Calu3 (cell line): ENCODE measurements around the gene ARMS2. TPM values are rescaled to one million over a fixed set of nuclear protein-coding genes. Genes with fewer than 3 reads are reported as not detected.

Experiments used
- BruUV-seq: library from RNA; stranded (reverse); fragments of 400-500 nt; replicated peaks from 2 replicates; lab custom pipeline; 2021; lab: Mats Ljungman, UMichigan
- CTCF ChIA-PET: fragments of 300-600 bp; sonication (Branson Sonifier 250); formaldehyde crosslinking; loops from one replicate; lab custom pipeline; 2022; ENCODE audit warnings: antibody characterized with exemption; lab: Charles Lee
- DNase-seq: peaks from one replicate; pipeline ENCODE4 v3.0.0; 2022
- H3K27ac Mint-ChIP-seq: one replicate; pipeline ENCODE4 v1.8.0; 2022; ENCODE audit warnings: mixed read lengths; ENCODE audit not compliant: unreplicated experiment
- H3K27me3 Mint-ChIP-seq: one replicate; pipeline ENCODE4 v1.8.0; 2022; ENCODE audit warnings: mixed read lengths; ENCODE audit not compliant: unreplicated experiment
- H3K36me3 Mint-ChIP-seq: one replicate; pipeline ENCODE4 v1.8.0; 2022; ENCODE audit warnings: mild to moderate bottlenecking, moderate library complexity, mixed read lengths; ENCODE audit not compliant: insufficient read depth, unreplicated experiment
- H3K4me1 Mint-ChIP-seq: one replicate; pipeline ENCODE4 v1.8.0; 2022; ENCODE audit warnings: mild to moderate bottlenecking, low read depth, mixed read lengths; ENCODE audit not compliant: unreplicated experiment
- H3K4me3 Mint-ChIP-seq: one replicate; pipeline ENCODE4 v1.8.0; 2022; ENCODE audit warnings: mild to moderate bottlenecking, low read depth, moderate library complexity, mixed read lengths; ENCODE audit not compliant: unreplicated experiment
- H3K9me3 Mint-ChIP-seq: one replicate; pipeline ENCODE4 v1.8.0; 2022; ENCODE audit warnings: low read depth, mixed read lengths; ENCODE audit not compliant: unreplicated experiment
- intact Hi-C: fragments of 100-400 bp; cut with micrococcal nuclease; formaldehyde crosslinking; loops from one replicate; pipeline ENCODE4 v1.10.0; 2022; ENCODE audit not compliant: unreplicated experiment
- total RNA-seq: library from RNA; stranded (reverse); gene quantifications from 2 replicates; pipeline ENCODE4 v1.2.3, GENCODE V29; 2022
- TF ChIP-seq, protein P1 (sequence below): fragments of 200-600 bp; IDR thresholded peaks from one replicate; pipeline ENCODE4 v1.8.0; 2022; ENCODE audit warnings: antibody characterized with exemption; ENCODE audit not compliant: unreplicated experiment

Gene ARMS2
- total RNA-seq, 1 experiment from 2014 or later, result not detected

DNA sequence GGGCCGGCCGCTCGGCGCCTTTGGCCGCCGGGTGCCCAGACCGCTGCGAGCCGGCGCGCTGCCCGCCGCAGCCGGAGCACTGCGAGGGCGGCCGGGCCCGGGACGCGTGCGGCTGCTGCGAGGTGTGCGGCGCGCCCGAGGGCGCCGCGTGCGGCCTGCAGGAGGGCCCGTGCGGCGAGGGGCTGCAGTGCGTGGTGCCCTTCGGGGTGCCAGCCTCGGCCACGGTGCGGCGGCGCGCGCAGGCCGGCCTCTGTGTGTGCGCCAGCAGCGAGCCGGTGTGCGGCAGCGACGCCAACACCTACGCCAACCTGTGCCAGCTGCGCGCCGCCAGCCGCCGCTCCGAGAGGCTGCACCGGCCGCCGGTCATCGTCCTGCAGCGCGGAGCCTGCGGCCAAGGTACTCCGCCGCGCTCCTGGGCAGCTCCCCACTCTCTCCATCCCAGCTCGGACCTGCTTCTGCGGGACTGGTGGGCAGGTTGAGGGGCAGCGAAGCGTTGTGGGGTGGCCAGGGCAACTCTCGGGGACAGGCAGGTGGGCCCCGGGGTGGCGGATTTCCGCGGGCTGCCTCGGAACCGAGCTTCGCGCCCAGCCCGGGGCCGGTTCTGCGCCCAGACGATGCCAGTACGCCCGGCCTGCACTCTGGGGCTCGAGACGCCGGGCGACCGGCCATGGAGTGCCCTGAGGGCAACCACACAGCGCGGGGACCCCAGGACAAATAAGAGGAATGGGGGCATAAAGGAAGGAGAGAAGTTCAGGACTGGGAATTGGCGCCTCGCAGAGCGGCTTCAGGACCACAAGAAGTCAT, 7.5 kb downstream of the ARMS2 start:
- TF ChIP-seq, protein P1, sequence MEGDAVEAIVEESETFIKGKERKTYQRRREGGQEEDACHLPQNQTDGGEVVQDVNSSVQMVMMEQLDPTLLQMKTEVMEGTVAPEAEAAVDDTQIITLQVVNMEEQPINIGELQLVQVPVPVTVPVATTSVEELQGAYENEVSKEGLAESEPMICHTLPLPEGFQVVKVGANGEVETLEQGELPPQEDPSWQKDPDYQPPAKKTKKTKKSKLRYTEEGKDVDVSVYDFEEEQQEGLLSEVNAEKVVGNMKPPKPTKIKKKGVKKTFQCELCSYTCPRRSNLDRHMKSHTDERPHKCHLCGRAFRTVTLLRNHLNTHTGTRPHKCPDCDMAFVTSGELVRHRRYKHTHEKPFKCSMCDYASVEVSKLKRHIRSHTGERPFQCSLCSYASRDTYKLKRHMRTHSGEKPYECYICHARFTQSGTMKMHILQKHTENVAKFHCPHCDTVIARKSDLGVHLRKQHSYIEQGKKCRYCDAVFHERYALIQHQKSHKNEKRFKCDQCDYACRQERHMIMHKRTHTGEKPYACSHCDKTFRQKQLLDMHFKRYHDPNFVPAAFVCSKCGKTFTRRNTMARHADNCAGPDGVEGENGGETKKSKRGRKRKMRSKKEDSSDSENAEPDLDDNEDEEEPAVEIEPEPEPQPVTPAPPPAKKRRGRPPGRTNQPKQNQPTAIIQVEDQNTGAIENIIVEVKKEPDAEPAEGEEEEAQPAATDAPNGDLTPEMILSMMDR, result no peak
- Mint-ChIP-seq H3K9me3 (no peaks in the 10 kb centered on the region), H3K27ac (no peak overlapping the region), H3K27me3 (peaks cover 84% of the 10 kb centered on the region), H3K4me3 (peak overlapping the region; percentile 64), H3K36me3 (no peaks in the 10 kb centered on the region), H3K4me1 (no peaks in the 10 kb centered on the region)
- CTCF ChIA-PET, result no interaction called here
- no TSS peak for BruUV-seq
- peak; percentile 43 for DNase-seq
- intact Hi-C loops, result no loop called here

DNA sequence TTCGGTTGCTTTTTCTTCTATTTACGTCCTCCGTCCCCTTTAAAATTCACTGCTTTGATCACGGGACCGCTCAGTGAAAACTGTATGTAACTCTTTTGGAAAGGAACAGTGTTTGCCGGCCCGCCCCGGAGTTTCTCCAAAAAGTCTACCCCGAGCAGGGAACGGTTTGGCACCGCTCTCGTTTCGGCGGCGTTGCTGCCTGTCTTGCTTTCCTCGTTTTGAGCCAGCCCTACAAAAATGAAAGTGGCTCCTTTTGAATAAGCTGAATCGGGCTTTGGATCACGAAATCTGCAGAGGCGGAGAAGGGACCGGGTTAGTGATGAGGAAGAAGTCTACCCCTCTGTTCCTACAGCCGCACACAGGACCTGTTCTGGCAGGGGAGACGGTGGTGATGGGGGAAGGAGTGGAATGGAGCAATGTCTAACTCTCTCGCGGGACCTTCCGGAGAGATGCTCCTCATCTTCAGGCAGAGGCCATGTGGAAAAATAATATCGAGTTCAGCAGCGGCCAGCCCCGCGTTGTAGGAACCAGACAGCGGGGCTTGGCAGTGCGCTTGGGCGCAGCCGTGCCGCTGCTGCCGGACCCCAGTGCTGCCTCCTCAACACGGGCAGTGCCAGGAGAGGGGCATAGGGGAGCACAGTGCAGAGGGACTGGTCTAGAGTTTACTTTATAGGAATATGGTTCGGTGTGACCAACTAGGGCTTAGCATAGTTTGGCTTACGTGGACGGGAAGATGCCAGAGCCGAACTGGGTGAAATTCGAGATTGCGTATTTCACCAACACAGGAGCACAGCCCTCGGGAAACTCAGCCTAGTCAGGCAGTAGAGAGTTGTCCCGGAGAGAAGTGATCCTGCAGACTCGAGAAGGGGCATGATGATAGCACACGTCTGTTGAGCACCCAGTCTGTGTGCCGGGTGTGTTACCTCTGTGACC, 8.3 kb downstream of the ARMS2 start:
- H3K4me3 Mint-ChIP-seq, result peak overlapping the region; percentile 64
- H3K27ac Mint-ChIP-seq, result no peak overlapping the region
- TF ChIP-seq, protein P1, result no peak
- BruUV-seq, result no TSS peak
- H3K36me3 Mint-ChIP-seq, result no peaks in the 10 kb centered on the region
- H3K4me1 Mint-ChIP-seq, result no peaks in the 10 kb centered on the region
- H3K27me3 Mint-ChIP-seq, result peaks cover 84% of the 10 kb centered on the region
- no peak for DNase-seq
- intact Hi-C loops, result no loop called here
- H3K9me3 Mint-ChIP-seq, result no peaks in the 10 kb centered on the region
- CTCF ChIA-PET, result no interaction called here

DNA sequence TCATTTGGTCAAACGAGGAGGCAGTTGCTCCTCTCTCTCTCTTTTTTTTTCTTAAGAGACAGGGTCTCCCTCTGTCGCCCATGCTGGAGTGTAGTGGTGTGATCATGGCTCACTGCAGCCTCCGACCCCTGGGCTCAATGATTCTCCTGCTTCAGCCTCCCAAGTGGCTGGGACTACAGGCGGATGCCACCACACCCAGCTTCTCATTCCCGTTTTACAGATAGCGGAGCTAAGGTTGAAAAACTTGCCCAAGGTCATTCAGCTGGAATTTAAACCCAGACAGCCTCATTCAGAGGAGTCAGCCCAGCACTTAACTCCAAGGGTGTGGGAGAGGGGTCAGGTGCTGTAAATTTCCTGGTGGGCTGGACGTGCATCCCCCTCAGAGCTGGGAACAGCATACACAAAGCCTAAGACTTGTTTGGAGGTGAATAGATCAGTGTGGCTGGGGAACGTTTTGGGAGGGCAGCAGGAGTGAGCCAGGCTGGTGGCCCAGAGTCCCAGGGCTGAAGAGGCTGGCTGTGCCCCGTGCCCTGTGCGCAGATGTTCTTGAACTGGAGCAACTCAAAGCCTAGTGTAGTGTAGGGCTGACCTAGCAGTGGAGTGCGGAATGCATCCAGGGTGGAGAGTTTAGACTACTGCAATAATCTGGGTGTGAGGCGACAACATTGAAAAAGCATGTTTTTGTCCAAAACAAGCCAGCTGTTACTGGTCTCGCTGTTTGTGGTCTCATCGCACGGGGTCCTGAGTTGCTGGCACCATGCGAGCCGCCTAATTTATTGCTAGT, 9.2 kb downstream of the ARMS2 start:
- Mint-ChIP-seq H3K4me1 (no peaks in the 10 kb centered on the region), H3K36me3 (no peaks in the 10 kb centered on the region), H3K27me3 (peaks cover 81% of the 10 kb centered on the region), H3K4me3 (no peak overlapping the region), H3K9me3 (no peaks in the 10 kb centered on the region), H3K27ac (no peak overlapping the region)
- intact Hi-C loops, result no loop called here
- TF ChIP-seq, protein P1, result no peak
- BruUV-seq, result no TSS peak
- CTCF ChIA-PET, result no interaction called here
- DNase-seq, result no peak

DNA sequence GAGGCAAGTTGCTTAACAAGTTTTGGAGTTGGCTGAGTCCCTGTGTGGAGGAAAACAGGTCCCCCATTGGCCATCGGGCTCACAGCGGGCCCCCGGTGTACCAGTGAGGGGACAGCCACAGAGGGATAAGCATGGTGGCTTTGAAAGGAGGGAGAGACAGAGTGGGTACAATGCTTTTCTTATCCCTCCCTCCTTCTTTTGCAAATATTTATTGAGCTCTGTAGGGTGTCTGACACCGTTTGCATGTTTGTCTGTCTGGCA, 9.7 kb downstream of the ARMS2 start:
- H3K4me3 Mint-ChIP-seq, result no peak overlapping the region
- intact Hi-C loops, result no loop called here
- H3K9me3 Mint-ChIP-seq, result no peaks in the 10 kb centered on the region

More for the DNA sequence above, 9.7 kb downstream of the ARMS2 start:
- peaks cover 79% of the 10 kb centered on the region for H3K27me3 Mint-ChIP-seq
- no peaks in the 10 kb centered on the region for H3K4me1 Mint-ChIP-seq
- no peak overlapping the region for H3K27ac Mint-ChIP-seq
- no peaks in the 10 kb centered on the region for H3K36me3 Mint-ChIP-seq
- CTCF ChIA-PET, result no interaction called here
- DNase-seq, result no peak
- no TSS peak for BruUV-seq
- TF ChIP-seq, protein P1, result no peak
